WTC11 (cell line): ENCODE data around the gene FAF1. TPM values are rescaled to one million over a fixed set of nuclear protein-coding genes. Genes with fewer than 3 reads are reported as not detected.

ENCODE experiments used
- ATAC-seq: fragments of 200-7000 bp; cut with Tn5 transposase; 2 replicates; pipeline ENCODE4 v1.10.0; 2021; ENCODE audit warnings: mild to moderate bottlenecking, moderate library complexity
- CTCF ChIA-PET: fragments of 300-600 bp; sonication (Branson Sonifier 250); formaldehyde crosslinking; loops from one replicate; lab custom pipeline; 2021; ENCODE audit warnings: antibody characterized with exemption; lab: Charles Lee
- POLR2A ChIA-PET: fragments of 350-600 bp; sonication (Branson Sonifier 250); formaldehyde crosslinking; loops from one replicate; lab custom pipeline; 2021; ENCODE audit warnings: antibody characterized with exemption; lab: Charles Lee
- DNase-seq: peaks from one replicate; pipeline ENCODE4 v3.0.0; 2021; ENCODE audit warnings: low spot score
- H3K27ac Mint-ChIP-seq: 2 replicates; pipeline ENCODE4 v1.8.0; 2021; ENCODE audit warnings: mixed read lengths
- H3K27me3 Mint-ChIP-seq: 2 replicates; pipeline ENCODE4 v1.8.0; 2021; ENCODE audit warnings: low read depth, mild to moderate bottlenecking, moderate library complexity, mixed read lengths
- H3K36me3 Mint-ChIP-seq: 2 replicates; pipeline ENCODE4 v1.8.0; 2021; ENCODE audit warnings: mixed read lengths
- H3K4me1 Mint-ChIP-seq: 2 replicates; pipeline ENCODE4 v1.8.0; 2022; ENCODE audit warnings: mixed read lengths
- H3K4me3 Mint-ChIP-seq: 2 replicates; pipeline ENCODE4 v1.8.0; 2021; ENCODE audit warnings: mild to moderate bottlenecking, moderate library complexity, mixed read lengths
- H3K9me3 Mint-ChIP-seq: 2 replicates; pipeline ENCODE4 v1.8.0; 2021; ENCODE audit warnings: mixed read lengths
- AR ChIP-seq: fragments of 250-450 bp; sonication (Bioruptor Pico); IDR thresholded peaks from 2 replicates; pipeline ENCODE4 v1.9.0; 2021; ENCODE audit warnings: mild to moderate bottlenecking
- FOXK1 ChIP-seq: sonication (generic); formaldehyde crosslinking; IDR thresholded peaks from 2 replicates; pipeline ENCODE4 v1.8.0; 2022; ENCODE audit warnings: mild to moderate bottlenecking, moderate library complexity, missing genetic modification reagents
- GTF2I ChIP-seq: fragments of 250-450 bp; sonication (Bioruptor Pico); conservative IDR thresholded peaks from 2 replicates; pipeline ENCODE4 v1.4.0; 2021; ENCODE audit warnings: mild to moderate bottlenecking
- IRF1 ChIP-seq: sonication (generic); formaldehyde crosslinking; IDR thresholded peaks from 2 replicates; pipeline ENCODE4 v1.8.0; 2023; ENCODE audit warnings: missing genetic modification reagents
- NFATC4 ChIP-seq: fragments of 250-450 bp; sonication (Bioruptor Pico); IDR thresholded peaks from 2 replicates; pipeline ENCODE4 v1.9.0; 2021; ENCODE audit warnings: mild to moderate bottlenecking
- NFE2L1 ChIP-seq: sonication (generic); formaldehyde crosslinking; IDR thresholded peaks from 2 replicates; pipeline ENCODE4 v1.8.1; 2023; ENCODE audit warnings: missing genetic modification reagents
- NFYB ChIP-seq: sonication (generic); formaldehyde crosslinking; conservative IDR thresholded peaks from 2 replicates; pipeline ENCODE4 v1.8.0; 2022; ENCODE audit warnings: low read depth, missing genetic modification reagents
- NR2C2 ChIP-seq: sonication (generic); formaldehyde crosslinking; IDR thresholded peaks from 2 replicates; pipeline ENCODE4 v1.8.0; 2022; ENCODE audit warnings: mild to moderate bottlenecking, missing genetic modification reagents
- SMAD3 ChIP-seq: sonication (generic); formaldehyde crosslinking; IDR thresholded peaks from 2 replicates; pipeline ENCODE4 v1.8.0; 2022; ENCODE audit warnings: missing genetic modification reagents, mild to moderate bottlenecking, borderline replicate concordance
- SOX15 ChIP-seq: fragments of 250-450 bp; sonication (Bioruptor Pico); IDR thresholded peaks from 2 replicates; pipeline ENCODE4 v1.9.0; 2021; ENCODE audit warnings: mild to moderate bottlenecking
- ZNF317 ChIP-seq: sonication (generic); formaldehyde crosslinking; IDR thresholded peaks from 2 replicates; pipeline ENCODE4 v1.8.1; 2023; ENCODE audit warnings: low read depth, mild to moderate bottlenecking, moderate library complexity, missing genetic modification reagents, borderline replicate concordance
- ZNF671 ChIP-seq: fragments of 250-450 bp; sonication (Bioruptor Pico); IDR thresholded peaks from 2 replicates; pipeline ENCODE4 v1.8.0; 2021; ENCODE audit warnings: mild to moderate bottlenecking
- total RNA-seq: library from RNA; stranded (reverse); gene quantifications from 3 replicates; pipeline ENCODE4 v1.2.3, GENCODE V29; 2021
- TF ChIP-seq, protein P1 (sequence below): sonication (generic); formaldehyde crosslinking; IDR thresholded peaks from 2 replicates; pipeline ENCODE4 v1.8.1; 2022; ENCODE audit warnings: missing genetic modification reagents, borderline replicate concordance
- TF ChIP-seq, protein P2 (sequence below): sonication (generic); formaldehyde crosslinking; IDR thresholded peaks from 2 replicates; pipeline ENCODE4 v1.8.0; 2022; ENCODE audit warnings: mild to moderate bottlenecking, missing genetic modification reagents
- TF ChIP-seq, protein P3 (sequence below): sonication (generic); formaldehyde crosslinking; IDR thresholded peaks from 2 replicates; pipeline ENCODE4 v1.8.1; 2023; ENCODE audit warnings: mild to moderate bottlenecking, moderate library complexity, missing genetic modification reagents
- TF ChIP-seq, protein P4 (sequence below): sonication (generic); formaldehyde crosslinking; IDR thresholded peaks from 2 replicates; pipeline ENCODE4 v1.8.1; 2023; ENCODE audit warnings: mild to moderate bottlenecking, missing genetic modification reagents
- TF ChIP-seq, protein P5 (sequence below): sonication (generic); formaldehyde crosslinking; IDR thresholded peaks from 2 replicates; pipeline ENCODE4 v1.8.0; 2022; ENCODE audit warnings: mild to moderate bottlenecking, missing genetic modification reagents
- TF ChIP-seq, protein P6 (sequence below): fragments of 250-450 bp; sonication (Bioruptor Pico); IDR thresholded peaks from 2 replicates; pipeline ENCODE4 v2.1.2; 2022; ENCODE audit warnings: mild to moderate bottlenecking, moderate library complexity

The FAF1 gene
- total RNA-seq, 1 experiment from 2014 or later = 53.5 TPM

DNA sequence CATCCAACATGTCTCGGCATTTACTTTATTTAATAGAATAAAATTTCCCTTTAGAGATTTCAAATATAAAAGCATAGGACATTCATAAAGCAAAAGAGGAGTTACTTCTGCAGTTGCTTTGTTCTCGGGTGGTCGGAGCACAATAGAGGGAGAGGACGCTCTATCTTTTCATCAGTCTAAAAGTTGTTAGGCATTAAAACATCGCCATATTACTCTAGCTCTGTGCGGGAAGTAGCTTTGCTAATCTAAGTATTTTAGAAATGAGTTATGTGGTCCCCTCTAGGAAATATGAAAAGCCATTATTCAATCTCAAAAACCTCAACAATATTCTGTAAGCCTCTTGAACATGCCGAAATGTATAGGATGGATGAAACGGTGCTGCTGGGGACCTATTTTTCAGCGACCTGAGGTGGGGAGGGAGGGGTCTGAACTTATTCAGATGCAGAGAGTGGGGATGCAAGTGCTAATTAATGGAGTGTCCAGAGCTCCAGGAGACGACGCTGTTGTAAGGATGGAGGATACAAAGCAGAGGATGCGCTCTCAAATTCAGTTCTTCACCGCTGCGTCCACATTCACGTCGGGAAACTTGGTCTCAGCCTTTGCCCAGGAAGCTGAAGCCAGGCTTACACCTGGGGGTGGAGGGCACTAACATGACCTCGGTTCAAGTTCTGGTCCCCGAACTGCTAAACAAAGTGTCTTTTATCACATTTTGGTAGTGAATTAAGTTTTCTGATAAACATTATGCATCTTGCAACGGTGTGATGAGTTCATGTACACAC lies 16.2 kb upstream of the FAF1 start (continued):
- no peak for TF ChIP-seq GTF2I (CRISPR knock-in tag)
- TF ChIP-seq AR (CRISPR knock-in tag) = no peak
- TF ChIP-seq NR2C2 = no peak
- TF ChIP-seq IRF1 (CRISPR knock-in tag) = no peak
- TF ChIP-seq, protein P1, sequence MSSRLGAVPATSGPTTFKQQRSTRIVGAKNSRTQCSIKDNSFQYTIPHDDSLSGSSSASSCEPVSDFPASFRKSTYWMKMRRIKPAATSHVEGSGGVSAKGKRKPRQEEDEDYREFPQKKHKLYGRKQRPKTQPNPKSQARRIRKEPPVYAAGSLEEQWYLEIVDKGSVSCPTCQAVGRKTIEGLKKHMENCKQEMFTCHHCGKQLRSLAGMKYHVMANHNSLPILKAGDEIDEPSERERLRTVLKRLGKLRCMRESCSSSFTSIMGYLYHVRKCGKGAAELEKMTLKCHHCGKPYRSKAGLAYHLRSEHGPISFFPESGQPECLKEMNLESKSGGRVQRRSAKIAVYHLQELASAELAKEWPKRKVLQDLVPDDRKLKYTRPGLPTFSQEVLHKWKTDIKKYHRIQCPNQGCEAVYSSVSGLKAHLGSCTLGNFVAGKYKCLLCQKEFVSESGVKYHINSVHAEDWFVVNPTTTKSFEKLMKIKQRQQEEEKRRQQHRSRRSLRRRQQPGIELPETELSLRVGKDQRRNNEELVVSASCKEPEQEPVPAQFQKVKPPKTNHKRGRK (CRISPR knock-in tag) = no peak
- TF ChIP-seq, protein P2, sequence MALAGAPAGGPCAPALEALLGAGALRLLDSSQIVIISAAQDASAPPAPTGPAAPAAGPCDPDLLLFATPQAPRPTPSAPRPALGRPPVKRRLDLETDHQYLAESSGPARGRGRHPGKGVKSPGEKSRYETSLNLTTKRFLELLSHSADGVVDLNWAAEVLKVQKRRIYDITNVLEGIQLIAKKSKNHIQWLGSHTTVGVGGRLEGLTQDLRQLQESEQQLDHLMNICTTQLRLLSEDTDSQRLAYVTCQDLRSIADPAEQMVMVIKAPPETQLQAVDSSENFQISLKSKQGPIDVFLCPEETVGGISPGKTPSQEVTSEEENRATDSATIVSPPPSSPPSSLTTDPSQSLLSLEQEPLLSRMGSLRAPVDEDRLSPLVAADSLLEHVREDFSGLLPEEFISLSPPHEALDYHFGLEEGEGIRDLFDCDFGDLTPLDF (CRISPR knock-in tag) = no peak
- TF ChIP-seq ZNF671 (CRISPR knock-in tag) = no peak
- TF ChIP-seq SOX15 (CRISPR knock-in tag) = no peak
- TF ChIP-seq FOXK1 = no peak
- TF ChIP-seq, protein P3, sequence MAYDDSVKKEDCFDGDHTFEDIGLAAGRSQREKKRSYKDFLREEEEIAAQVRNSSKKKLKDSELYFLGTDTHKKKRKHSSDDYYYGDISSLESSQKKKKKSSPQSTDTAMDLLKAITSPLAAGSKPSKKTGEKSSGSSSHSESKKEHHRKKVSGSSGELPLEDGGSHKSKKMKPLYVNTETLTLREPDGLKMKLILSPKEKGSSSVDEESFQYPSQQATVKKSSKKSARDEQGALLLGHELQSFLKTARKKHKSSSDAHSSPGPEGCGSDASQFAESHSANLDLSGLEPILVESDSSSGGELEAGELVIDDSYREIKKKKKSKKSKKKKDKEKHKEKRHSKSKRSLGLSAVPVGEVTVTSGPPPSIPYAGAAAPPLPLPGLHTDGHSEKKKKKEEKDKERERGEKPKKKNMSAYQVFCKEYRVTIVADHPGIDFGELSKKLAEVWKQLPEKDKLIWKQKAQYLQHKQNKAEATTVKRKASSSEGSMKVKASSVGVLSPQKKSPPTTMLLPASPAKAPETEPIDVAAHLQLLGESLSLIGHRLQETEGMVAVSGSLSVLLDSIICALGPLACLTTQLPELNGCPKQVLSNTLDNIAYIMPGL (CRISPR knock-in tag) = no peak
- TF ChIP-seq, all 79 proteins: peak for 0

DNA sequence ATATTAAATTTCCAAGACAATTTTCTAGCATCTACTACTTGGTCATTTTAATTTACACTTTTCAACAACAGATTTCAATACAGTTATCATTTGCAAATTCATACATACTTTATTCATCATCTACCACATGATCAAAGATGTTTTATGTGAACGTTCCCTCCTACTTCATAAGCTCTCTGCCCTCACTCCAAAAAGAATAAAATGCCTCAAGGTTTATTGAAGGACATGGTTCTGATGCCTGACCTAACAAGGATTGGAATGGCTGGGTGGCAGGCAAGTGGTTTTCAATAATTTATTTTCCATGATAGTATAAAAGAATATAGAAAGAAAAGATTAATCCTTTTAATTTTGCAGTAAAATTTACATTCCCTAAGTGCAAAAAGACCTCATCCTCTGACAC lies 15.4 kb upstream of the FAF1 start:
- Mint-ChIP-seq H3K4me3 (no peak overlapping the region), H3K4me1 (peaks cover 25% of the 10 kb centered on the region), H3K27ac (no peak overlapping the region), H3K9me3 (no peaks in the 10 kb centered on the region), H3K36me3 (no peaks in the 10 kb centered on the region), H3K27me3 (peaks cover 97% of the 10 kb centered on the region)
- DNase-seq (no peak), ATAC-seq (no peak)
- no peak for TF ChIP-seq ZNF317
- TF ChIP-seq, protein P4, sequence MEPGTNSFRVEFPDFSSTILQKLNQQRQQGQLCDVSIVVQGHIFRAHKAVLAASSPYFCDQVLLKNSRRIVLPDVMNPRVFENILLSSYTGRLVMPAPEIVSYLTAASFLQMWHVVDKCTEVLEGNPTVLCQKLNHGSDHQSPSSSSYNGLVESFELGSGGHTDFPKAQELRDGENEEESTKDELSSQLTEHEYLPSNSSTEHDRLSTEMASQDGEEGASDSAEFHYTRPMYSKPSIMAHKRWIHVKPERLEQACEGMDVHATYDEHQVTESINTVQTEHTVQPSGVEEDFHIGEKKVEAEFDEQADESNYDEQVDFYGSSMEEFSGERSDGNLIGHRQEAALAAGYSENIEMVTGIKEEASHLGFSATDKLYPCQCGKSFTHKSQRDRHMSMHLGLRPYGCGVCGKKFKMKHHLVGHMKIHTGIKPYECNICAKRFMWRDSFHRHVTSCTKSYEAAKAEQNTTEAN = no peak
- TF ChIP-seq NFE2L1 (CRISPR knock-in tag) = no peak
- ChIA-PET CTCF (no interaction called here), POLR2A (no interaction called here)

DNA sequence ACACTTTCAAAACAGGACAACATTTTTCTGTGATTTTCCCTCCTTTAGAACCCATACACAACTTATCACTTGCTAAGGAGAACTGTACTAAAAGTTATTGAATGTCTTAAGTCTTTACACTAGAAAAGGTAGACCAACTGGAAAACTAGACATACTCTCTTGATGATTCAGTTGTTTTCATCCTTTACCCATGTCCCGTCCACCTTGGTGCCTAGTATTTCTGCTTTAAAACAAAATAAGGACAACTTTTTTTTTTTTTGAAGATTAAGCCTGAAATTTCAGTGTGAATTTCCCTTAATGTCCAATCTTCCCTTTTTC lies 14.5 kb upstream of the FAF1 start:
- no peak for ATAC-seq
- ChIA-PET POLR2A (no interaction called here), CTCF (no interaction called here)
- DNase-seq = no peak
- no peaks in the 10 kb centered on the region for H3K9me3 Mint-ChIP-seq
- H3K4me1 Mint-ChIP-seq = peaks cover 33% of the 10 kb centered on the region
- H3K27ac Mint-ChIP-seq = no peak overlapping the region
- H3K36me3 Mint-ChIP-seq = no peaks in the 10 kb centered on the region
- no peak overlapping the region for H3K4me3 Mint-ChIP-seq
- H3K27me3 Mint-ChIP-seq = peaks cover 97% of the 10 kb centered on the region
- no peak for TF ChIP-seq IRF1 (CRISPR knock-in tag)
- TF ChIP-seq SMAD3 = no peak
- TF ChIP-seq, protein P5, sequence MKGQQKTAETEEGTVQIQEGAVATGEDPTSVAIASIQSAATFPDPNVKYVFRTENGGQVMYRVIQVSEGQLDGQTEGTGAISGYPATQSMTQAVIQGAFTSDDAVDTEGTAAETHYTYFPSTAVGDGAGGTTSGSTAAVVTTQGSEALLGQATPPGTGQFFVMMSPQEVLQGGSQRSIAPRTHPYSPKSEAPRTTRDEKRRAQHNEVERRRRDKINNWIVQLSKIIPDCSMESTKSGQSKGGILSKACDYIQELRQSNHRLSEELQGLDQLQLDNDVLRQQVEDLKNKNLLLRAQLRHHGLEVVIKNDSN (CRISPR knock-in tag) = no peak
- TF ChIP-seq NFATC4 (CRISPR knock-in tag) = no peak
- TF ChIP-seq NFYB = no peak
- TF ChIP-seq, protein P6, sequence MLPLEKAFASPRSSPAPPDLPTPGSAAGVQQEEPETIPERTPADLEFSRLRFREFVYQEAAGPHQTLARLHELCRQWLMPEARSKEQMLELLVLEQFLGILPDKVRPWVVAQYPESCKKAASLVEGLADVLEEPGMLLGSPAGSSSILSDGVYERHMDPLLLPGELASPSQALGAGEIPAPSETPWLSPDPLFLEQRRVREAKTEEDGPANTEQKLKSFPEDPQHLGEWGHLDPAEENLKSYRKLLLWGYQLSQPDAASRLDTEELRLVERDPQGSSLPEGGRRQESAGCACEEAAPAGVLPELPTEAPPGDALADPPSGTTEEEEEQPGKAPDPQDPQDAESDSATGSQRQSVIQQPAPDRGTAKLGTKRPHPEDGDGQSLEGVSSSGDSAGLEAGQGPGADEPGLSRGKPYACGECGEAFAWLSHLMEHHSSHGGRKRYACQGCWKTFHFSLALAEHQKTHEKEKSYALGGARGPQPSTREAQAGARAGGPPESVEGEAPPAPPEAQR (CRISPR knock-in tag) = no peak
